ENCODE measurements around the gene A2ML1. TPM values are rescaled to one million over a fixed set of nuclear protein-coding genes. Genes with fewer than 3 reads are reported as not detected.
A peak's percentile ranks its signal among the peaks of the same experiment; 100 is the strongest.

The A2ML1 gene
- polyA plus RNA-seq (2011; rRNA removed), result not detected in 2 replicates
- not detected in 2 replicates for polyA minus RNA-seq (2011; rRNA and poly(A)+ RNA removed)

GRCh38 chr12:8822298-8822697 is at the start of gene A2ML1:
A2ML1 (plus strand) TSS chr12:8822621; CDS start chr12:8822652, 31 bp downstream.
- no peak within 1 kb of the TSS for H3K4me3 ChIP-seq (ENCODE audit: low read depth, low read length)
- CTCF ChIA-PET, result interaction anchor here (0.8 kb wide), 1 partner anchor 141 kb away, joined by 5 read pairs; no protein-coding TSS in a partner anchor
- no peaks in the 10 kb centered on the region for H3K9me3 ChIP-seq (ENCODE audit: control insufficient read depth, insufficient read depth, low read length)
- no peak within 1 kb of the TSS for H3K27ac ChIP-seq (ENCODE audit: low read depth, low read length)
- TF ChIP-seq CTCF (IDR thresholded peaks at IDR 0.05; ENCODE audit: low read depth, low read length), result no peak
- POLR2A ChIA-PET, result no interaction called here
- H3K27me3 ChIP-seq (ENCODE audit: control insufficient read depth, insufficient read depth, low read length), result no peaks in the 10 kb centered on the region
- no peak for DNase-seq (ENCODE audit: low read depth, low spot score)

- no peak overlapping the region for H3K27ac ChIP-seq (ENCODE audit: low read depth, low read length)
- no peak overlapping the region for H3K4me3 ChIP-seq (ENCODE audit: low read depth, low read length)
- POLR2A ChIA-PET, result no interaction called here
- DNase-seq (ENCODE audit: low read depth, low spot score), result no peak
- no peak for TF ChIP-seq CTCF (IDR thresholded peaks at IDR 0.05; ENCODE audit: low read depth, low read length)
- no peaks in the 10 kb centered on the region for H3K27me3 ChIP-seq (ENCODE audit: control insufficient read depth, insufficient read depth, low read length)
- CTCF ChIA-PET, result no interaction called here
- no peaks in the 10 kb centered on the region for H3K9me3 ChIP-seq (ENCODE audit: control insufficient read depth, insufficient read depth, low read length)
Measured at GRCh38 chr12:8773461-8773860, 49.0 kb upstream of the A2ML1 start.

- ChIA-PET CTCF (no interaction called here), POLR2A (no interaction called here)
- no peak for DNase-seq (ENCODE audit: low read depth, low spot score)
- Histone ChIP-seq H3K27me3 (ENCODE audit: control insufficient read depth, insufficient read depth, low read length) (no peaks in the 10 kb centered on the region), H3K9me3 (ENCODE audit: control insufficient read depth, insufficient read depth, low read length) (no peaks in the 10 kb centered on the region), H3K4me3 (ENCODE audit: low read depth, low read length) (no peak overlapping the region), H3K27ac (ENCODE audit: low read depth, low read length) (no peak overlapping the region)
- TF ChIP-seq CTCF (IDR thresholded peaks at IDR 0.05; ENCODE audit: low read depth, low read length), result no peak
Measured at GRCh38 chr12:8779281-8779680, 43.1 kb upstream of the A2ML1 start.

- Histone ChIP-seq H3K27ac (ENCODE audit: low read depth, low read length) (no peak overlapping the region), H3K9me3 (ENCODE audit: control insufficient read depth, insufficient read depth, low read length) (no peaks in the 10 kb centered on the region), H3K27me3 (ENCODE audit: control insufficient read depth, insufficient read depth, low read length) (no peaks in the 10 kb centered on the region), H3K4me3 (ENCODE audit: low read depth, low read length) (no peak overlapping the region)
- ChIA-PET CTCF (interaction anchor here (0.6 to 0.7 kb wide), 2 partner anchors 33 to 43 kb away, joined by 3 to 4 read pairs; no protein-coding TSS in a partner anchor), POLR2A (no interaction called here)
- TF ChIP-seq CTCF (IDR thresholded peaks at IDR 0.05; ENCODE audit: low read depth, low read length), result no peak
- no peak for DNase-seq (ENCODE audit: low read depth, low spot score)
Measured at GRCh38 chr12:8779862-8780261, 42.6 kb upstream of the A2ML1 start.

GRCh38 chr12:8780389-8780788 is 42.0 kb upstream of the A2ML1 start:
- no peaks in the 10 kb centered on the region for H3K27me3 ChIP-seq (ENCODE audit: control insufficient read depth, insufficient read depth, low read length)
- no peak overlapping the region for H3K4me3 ChIP-seq (ENCODE audit: low read depth, low read length)
- TF ChIP-seq CTCF (IDR thresholded peaks at IDR 0.05; ENCODE audit: low read depth, low read length), result peak; percentile 43
- no peak overlapping the region for H3K27ac ChIP-seq (ENCODE audit: low read depth, low read length)
- CTCF ChIA-PET, result interaction anchor here (0.6 to 0.7 kb wide), 2 partner anchors 33 to 44 kb away, joined by 3 to 4 read pairs; no protein-coding TSS in a partner anchor
- H3K9me3 ChIP-seq (ENCODE audit: control insufficient read depth, insufficient read depth, low read length), result no peaks in the 10 kb centered on the region
- DNase-seq (ENCODE audit: low read depth, low spot score), result peak; percentile 1
- POLR2A ChIA-PET, result no interaction called here
